WTC11 (cell line): ENCODE measurements around the gene GLB1L2. TPM values are rescaled to one million over a fixed set of nuclear protein-coding genes. Genes with fewer than 3 reads are reported as not detected.
A peak's percentile ranks its signal among the peaks of the same experiment; 100 is the strongest.

Source experiments
- ATAC-seq: fragments of 200-7000 bp; cut with Tn5 transposase; 2 replicates; pipeline ENCODE4 v1.10.0; 2021; ENCODE audit warnings: mild to moderate bottlenecking, moderate library complexity
- CTCF ChIA-PET: fragments of 300-600 bp; sonication (Branson Sonifier 250); formaldehyde crosslinking; loops from one replicate; lab custom pipeline; 2021; ENCODE audit warnings: antibody characterized with exemption; lab: Charles Lee
- POLR2A ChIA-PET: fragments of 350-600 bp; sonication (Branson Sonifier 250); formaldehyde crosslinking; loops from one replicate; lab custom pipeline; 2021; ENCODE audit warnings: antibody characterized with exemption; lab: Charles Lee
- DNase-seq: peaks from one replicate; pipeline ENCODE4 v3.0.0; 2021; ENCODE audit warnings: low spot score
- H3K27ac Mint-ChIP-seq: 2 replicates; pipeline ENCODE4 v1.8.0; 2021; ENCODE audit warnings: mixed read lengths
- H3K27me3 Mint-ChIP-seq: 2 replicates; pipeline ENCODE4 v1.8.0; 2021; ENCODE audit warnings: low read depth, mild to moderate bottlenecking, moderate library complexity, mixed read lengths
- H3K36me3 Mint-ChIP-seq: 2 replicates; pipeline ENCODE4 v1.8.0; 2021; ENCODE audit warnings: mixed read lengths
- H3K4me1 Mint-ChIP-seq: 2 replicates; pipeline ENCODE4 v1.8.0; 2022; ENCODE audit warnings: mixed read lengths
- H3K4me3 Mint-ChIP-seq: 2 replicates; pipeline ENCODE4 v1.8.0; 2021; ENCODE audit warnings: mild to moderate bottlenecking, moderate library complexity, mixed read lengths
- H3K9me3 Mint-ChIP-seq: 2 replicates; pipeline ENCODE4 v1.8.0; 2021; ENCODE audit warnings: mixed read lengths
- CREM ChIP-seq: sonication (generic); formaldehyde crosslinking; IDR thresholded peaks from 2 replicates; pipeline ENCODE4 v1.8.1; 2022; ENCODE audit warnings: mild to moderate bottlenecking, missing genetic modification reagents, moderate library complexity
- ESRRA ChIP-seq: sonication (generic); formaldehyde crosslinking; IDR thresholded peaks from 2 replicates; pipeline ENCODE4 v1.8.1; 2022; ENCODE audit warnings: mild to moderate bottlenecking, missing genetic modification reagents, borderline replicate concordance
- FOXP1 ChIP-seq: sonication (generic); formaldehyde crosslinking; IDR thresholded peaks from 2 replicates; pipeline ENCODE4 v1.8.0; 2022; ENCODE audit warnings: missing genetic modification reagents, mild to moderate bottlenecking, moderate library complexity, borderline replicate concordance
- GABPB1 ChIP-seq: sonication (generic); formaldehyde crosslinking; IDR thresholded peaks from 2 replicates; pipeline ENCODE4 v1.8.1; 2023; ENCODE audit warnings: mild to moderate bottlenecking, missing genetic modification reagents
- IRF2 ChIP-seq: sonication (generic); formaldehyde crosslinking; IDR thresholded peaks from 2 replicates; pipeline ENCODE4 v1.8.0; 2022; ENCODE audit warnings: low read depth, missing genetic modification reagents, borderline replicate concordance
- NFE2L1 ChIP-seq: sonication (generic); formaldehyde crosslinking; IDR thresholded peaks from 2 replicates; pipeline ENCODE4 v1.8.1; 2023; ENCODE audit warnings: missing genetic modification reagents
- NR2C2 ChIP-seq: sonication (generic); formaldehyde crosslinking; IDR thresholded peaks from 2 replicates; pipeline ENCODE4 v1.8.0; 2022; ENCODE audit warnings: mild to moderate bottlenecking, missing genetic modification reagents
- SP1 ChIP-seq: sonication (generic); formaldehyde crosslinking; conservative IDR thresholded peaks from 2 replicates; pipeline ENCODE4 v1.8.1; 2022; ENCODE audit warnings: missing genetic modification reagents
- TEAD1 ChIP-seq: sonication (generic); formaldehyde crosslinking; IDR thresholded peaks from 2 replicates; pipeline ENCODE4 v1.8.0; 2022; ENCODE audit warnings: mild to moderate bottlenecking, missing genetic modification reagents
- TEAD4 ChIP-seq: sonication (generic); formaldehyde crosslinking; IDR thresholded peaks from 2 replicates; pipeline ENCODE4 v1.8.0; 2022; ENCODE audit warnings: mild to moderate bottlenecking, missing genetic modification reagents
- ZNF121 ChIP-seq: sonication (generic); formaldehyde crosslinking; IDR thresholded peaks from 2 replicates; pipeline ENCODE4 v1.8.0; 2023; ENCODE audit warnings: missing genetic modification reagents
- ZNF138 ChIP-seq: sonication (generic); formaldehyde crosslinking; conservative IDR thresholded peaks from 2 replicates; pipeline ENCODE4 v1.8.1; 2022; ENCODE audit warnings: mild to moderate bottlenecking, moderate library complexity, missing genetic modification reagents
- ZNF423 ChIP-seq: fragments of 250-450 bp; sonication (Bioruptor Pico); IDR thresholded peaks from 2 replicates; pipeline ENCODE4 v2.1.2; 2022; ENCODE audit warnings: mild to moderate bottlenecking, moderate library complexity
- total RNA-seq: library from RNA; stranded (reverse); gene quantifications from 3 replicates; pipeline ENCODE4 v1.2.3, GENCODE V29; 2021
- TF ChIP-seq, protein P1 (sequence below): sonication (generic); formaldehyde crosslinking; IDR thresholded peaks from 2 replicates; pipeline ENCODE4 v1.8.0; 2023; ENCODE audit warnings: missing genetic modification reagents, mild to moderate bottlenecking, borderline replicate concordance
- TF ChIP-seq, protein P2 (sequence below): sonication (generic); formaldehyde crosslinking; IDR thresholded peaks from 2 replicates; pipeline ENCODE4 v1.8.1; 2023; ENCODE audit warnings: mild to moderate bottlenecking, missing genetic modification reagents, borderline replicate concordance
- TF ChIP-seq, protein P3 (sequence below): sonication (generic); formaldehyde crosslinking; IDR thresholded peaks from 2 replicates; pipeline ENCODE4 v1.8.0; 2022; ENCODE audit warnings: mild to moderate bottlenecking, missing genetic modification reagents
- TF ChIP-seq, protein P4 (sequence below): sonication (generic); formaldehyde crosslinking; IDR thresholded peaks from 2 replicates; pipeline ENCODE4 v1.8.0; 2022; ENCODE audit warnings: mild to moderate bottlenecking, missing genetic modification reagents
- TF ChIP-seq, protein P5 (sequence below): sonication (generic); formaldehyde crosslinking; IDR thresholded peaks from 2 replicates; pipeline ENCODE4 v1.8.0; 2022; ENCODE audit warnings: missing genetic modification reagents
- TF ChIP-seq, protein P6 (sequence below): fragments of 250-450 bp; sonication (Bioruptor Pico); IDR thresholded peaks from 2 replicates; pipeline ENCODE4 v1.8.0; 2021; ENCODE audit warnings: mild to moderate bottlenecking
- TF ChIP-seq, protein P7 (sequence below): sonication (generic); formaldehyde crosslinking; IDR thresholded peaks from 2 replicates; pipeline ENCODE4 v1.8.1; 2023; ENCODE audit warnings: mild to moderate bottlenecking, missing genetic modification reagents, moderate library complexity

The GLB1L2 gene
- total RNA-seq, 1 experiment from 2014 or later: 6.0 TPM

DNA sequence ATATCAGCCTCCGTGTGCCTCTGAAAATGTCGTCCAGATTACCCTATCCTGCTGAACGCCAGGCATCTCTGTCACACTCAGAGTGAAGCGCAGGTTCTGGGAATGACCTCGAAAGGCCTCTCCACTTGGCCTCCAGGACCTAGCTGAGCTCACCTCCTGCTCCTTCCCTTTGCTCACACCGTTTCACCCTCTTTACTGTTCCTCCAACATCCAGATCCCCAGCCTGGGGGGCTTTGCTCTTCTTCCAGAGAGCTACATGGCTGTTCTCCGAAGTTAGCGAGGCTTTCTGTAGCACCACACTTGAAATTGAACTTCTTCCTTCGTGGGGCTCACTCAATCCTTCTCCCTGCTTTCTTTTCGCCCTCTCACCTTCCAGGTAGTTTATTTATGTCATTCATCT lies 27.9 kb downstream of the GLB1L2 start:
- peak; percentile 5 for DNase-seq
- H3K36me3 Mint-ChIP-seq: no peaks in the 10 kb centered on the region
- H3K27ac Mint-ChIP-seq: no peak overlapping the region
- peaks cover 15% of the 10 kb centered on the region for H3K4me1 Mint-ChIP-seq
- CTCF ChIA-PET: interaction anchor here (0.6 to 1.5 kb wide), 4 partner anchors 10 to 227 kb away, joined by 4 to 6 read pairs (median 4); no protein-coding TSS in a partner anchor
- peaks cover 12% of the 10 kb centered on the region for H3K27me3 Mint-ChIP-seq
- TF ChIP-seq FOXP1 (no peak), CREM (CRISPR knock-in tag) (no peak), TEAD4 (no peak), ESRRA (CRISPR knock-in tag) (no peak), IRF2 (CRISPR knock-in tag) (no peak), SP1 (CRISPR knock-in tag) (no peak), NFE2L1 (CRISPR knock-in tag) (no peak), ZNF121 (CRISPR knock-in tag) (no peak), ZNF138 (CRISPR knock-in tag) (no peak), ZNF423 (CRISPR knock-in tag) (no peak), NR2C2 (CRISPR knock-in tag) (no peak), GABPB1 (CRISPR knock-in tag) (no peak), TEAD1 (CRISPR knock-in tag) (no peak)
- TF ChIP-seq, protein P1, sequence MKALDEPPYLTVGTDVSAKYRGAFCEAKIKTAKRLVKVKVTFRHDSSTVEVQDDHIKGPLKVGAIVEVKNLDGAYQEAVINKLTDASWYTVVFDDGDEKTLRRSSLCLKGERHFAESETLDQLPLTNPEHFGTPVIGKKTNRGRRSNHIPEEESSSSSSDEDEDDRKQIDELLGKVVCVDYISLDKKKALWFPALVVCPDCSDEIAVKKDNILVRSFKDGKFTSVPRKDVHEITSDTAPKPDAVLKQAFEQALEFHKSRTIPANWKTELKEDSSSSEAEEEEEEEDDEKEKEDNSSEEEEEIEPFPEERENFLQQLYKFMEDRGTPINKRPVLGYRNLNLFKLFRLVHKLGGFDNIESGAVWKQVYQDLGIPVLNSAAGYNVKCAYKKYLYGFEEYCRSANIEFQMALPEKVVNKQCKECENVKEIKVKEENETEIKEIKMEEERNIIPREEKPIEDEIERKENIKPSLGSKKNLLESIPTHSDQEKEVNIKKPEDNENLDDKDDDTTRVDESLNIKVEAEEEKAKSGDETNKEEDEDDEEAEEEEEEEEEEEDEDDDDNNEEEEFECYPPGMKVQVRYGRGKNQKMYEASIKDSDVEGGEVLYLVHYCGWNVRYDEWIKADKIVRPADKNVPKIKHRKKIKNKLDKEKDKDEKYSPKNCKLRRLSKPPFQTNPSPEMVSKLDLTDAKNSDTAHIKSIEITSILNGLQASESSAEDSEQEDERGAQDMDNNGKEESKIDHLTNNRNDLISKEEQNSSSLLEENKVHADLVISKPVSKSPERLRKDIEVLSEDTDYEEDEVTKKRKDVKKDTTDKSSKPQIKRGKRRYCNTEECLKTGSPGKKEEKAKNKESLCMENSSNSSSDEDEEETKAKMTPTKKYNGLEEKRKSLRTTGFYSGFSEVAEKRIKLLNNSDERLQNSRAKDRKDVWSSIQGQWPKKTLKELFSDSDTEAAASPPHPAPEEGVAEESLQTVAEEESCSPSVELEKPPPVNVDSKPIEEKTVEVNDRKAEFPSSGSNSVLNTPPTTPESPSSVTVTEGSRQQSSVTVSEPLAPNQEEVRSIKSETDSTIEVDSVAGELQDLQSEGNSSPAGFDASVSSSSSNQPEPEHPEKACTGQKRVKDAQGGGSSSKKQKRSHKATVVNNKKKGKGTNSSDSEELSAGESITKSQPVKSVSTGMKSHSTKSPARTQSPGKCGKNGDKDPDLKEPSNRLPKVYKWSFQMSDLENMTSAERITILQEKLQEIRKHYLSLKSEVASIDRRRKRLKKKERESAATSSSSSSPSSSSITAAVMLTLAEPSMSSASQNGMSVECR (CRISPR knock-in tag): no peak
- TF ChIP-seq, protein P2, sequence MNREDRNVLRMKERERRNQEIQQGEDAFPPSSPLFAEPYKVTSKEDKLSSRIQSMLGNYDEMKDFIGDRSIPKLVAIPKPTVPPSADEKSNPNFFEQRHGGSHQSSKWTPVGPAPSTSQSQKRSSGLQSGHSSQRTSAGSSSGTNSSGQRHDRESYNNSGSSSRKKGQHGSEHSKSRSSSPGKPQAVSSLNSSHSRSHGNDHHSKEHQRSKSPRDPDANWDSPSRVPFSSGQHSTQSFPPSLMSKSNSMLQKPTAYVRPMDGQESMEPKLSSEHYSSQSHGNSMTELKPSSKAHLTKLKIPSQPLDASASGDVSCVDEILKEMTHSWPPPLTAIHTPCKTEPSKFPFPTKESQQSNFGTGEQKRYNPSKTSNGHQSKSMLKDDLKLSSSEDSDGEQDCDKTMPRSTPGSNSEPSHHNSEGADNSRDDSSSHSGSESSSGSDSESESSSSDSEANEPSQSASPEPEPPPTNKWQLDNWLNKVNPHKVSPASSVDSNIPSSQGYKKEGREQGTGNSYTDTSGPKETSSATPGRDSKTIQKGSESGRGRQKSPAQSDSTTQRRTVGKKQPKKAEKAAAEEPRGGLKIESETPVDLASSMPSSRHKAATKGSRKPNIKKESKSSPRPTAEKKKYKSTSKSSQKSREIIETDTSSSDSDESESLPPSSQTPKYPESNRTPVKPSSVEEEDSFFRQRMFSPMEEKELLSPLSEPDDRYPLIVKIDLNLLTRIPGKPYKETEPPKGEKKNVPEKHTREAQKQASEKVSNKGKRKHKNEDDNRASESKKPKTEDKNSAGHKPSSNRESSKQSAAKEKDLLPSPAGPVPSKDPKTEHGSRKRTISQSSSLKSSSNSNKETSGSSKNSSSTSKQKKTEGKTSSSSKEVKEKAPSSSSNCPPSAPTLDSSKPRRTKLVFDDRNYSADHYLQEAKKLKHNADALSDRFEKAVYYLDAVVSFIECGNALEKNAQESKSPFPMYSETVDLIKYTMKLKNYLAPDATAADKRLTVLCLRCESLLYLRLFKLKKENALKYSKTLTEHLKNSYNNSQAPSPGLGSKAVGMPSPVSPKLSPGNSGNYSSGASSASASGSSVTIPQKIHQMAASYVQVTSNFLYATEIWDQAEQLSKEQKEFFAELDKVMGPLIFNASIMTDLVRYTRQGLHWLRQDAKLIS: no peak
- TF ChIP-seq, protein P3, sequence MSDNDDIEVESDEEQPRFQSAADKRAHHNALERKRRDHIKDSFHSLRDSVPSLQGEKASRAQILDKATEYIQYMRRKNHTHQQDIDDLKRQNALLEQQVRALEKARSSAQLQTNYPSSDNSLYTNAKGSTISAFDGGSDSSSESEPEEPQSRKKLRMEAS (CRISPR knock-in tag): no peak
- TF ChIP-seq, protein P4, sequence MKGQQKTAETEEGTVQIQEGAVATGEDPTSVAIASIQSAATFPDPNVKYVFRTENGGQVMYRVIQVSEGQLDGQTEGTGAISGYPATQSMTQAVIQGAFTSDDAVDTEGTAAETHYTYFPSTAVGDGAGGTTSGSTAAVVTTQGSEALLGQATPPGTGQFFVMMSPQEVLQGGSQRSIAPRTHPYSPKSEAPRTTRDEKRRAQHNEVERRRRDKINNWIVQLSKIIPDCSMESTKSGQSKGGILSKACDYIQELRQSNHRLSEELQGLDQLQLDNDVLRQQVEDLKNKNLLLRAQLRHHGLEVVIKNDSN (CRISPR knock-in tag): no peak
- TF ChIP-seq, protein P5, sequence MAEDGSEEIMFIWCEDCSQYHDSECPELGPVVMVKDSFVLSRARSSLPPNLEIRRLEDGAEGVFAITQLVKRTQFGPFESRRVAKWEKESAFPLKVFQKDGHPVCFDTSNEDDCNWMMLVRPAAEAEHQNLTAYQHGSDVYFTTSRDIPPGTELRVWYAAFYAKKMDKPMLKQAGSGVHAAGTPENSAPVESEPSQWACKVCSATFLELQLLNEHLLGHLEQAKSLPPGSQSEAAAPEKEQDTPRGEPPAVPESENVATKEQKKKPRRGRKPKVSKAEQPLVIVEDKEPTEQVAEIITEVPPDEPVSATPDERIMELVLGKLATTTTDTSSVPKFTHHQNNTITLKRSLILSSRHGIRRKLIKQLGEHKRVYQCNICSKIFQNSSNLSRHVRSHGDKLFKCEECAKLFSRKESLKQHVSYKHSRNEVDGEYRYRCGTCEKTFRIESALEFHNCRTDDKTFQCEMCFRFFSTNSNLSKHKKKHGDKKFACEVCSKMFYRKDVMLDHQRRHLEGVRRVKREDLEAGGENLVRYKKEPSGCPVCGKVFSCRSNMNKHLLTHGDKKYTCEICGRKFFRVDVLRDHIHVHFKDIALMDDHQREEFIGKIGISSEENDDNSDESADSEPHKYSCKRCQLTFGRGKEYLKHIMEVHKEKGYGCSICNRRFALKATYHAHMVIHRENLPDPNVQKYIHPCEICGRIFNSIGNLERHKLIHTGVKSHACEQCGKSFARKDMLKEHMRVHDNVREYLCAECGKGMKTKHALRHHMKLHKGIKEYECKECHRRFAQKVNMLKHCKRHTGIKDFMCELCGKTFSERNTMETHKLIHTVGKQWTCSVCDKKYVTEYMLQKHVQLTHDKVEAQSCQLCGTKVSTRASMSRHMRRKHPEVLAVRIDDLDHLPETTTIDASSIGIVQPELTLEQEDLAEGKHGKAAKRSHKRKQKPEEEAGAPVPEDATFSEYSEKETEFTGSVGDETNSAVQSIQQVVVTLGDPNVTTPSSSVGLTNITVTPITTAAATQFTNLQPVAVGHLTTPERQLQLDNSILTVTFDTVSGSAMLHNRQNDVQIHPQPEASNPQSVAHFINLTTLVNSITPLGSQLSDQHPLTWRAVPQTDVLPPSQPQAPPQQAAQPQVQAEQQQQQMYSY (CRISPR knock-in tag): no peak
- TF ChIP-seq, protein P6, sequence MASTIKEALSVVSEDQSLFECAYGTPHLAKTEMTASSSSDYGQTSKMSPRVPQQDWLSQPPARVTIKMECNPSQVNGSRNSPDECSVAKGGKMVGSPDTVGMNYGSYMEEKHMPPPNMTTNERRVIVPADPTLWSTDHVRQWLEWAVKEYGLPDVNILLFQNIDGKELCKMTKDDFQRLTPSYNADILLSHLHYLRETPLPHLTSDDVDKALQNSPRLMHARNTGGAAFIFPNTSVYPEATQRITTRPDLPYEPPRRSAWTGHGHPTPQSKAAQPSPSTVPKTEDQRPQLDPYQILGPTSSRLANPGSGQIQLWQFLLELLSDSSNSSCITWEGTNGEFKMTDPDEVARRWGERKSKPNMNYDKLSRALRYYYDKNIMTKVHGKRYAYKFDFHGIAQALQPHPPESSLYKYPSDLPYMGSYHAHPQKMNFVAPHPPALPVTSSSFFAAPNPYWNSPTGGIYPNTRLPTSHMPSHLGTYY (CRISPR knock-in tag): no peak
- TF ChIP-seq, protein P7, sequence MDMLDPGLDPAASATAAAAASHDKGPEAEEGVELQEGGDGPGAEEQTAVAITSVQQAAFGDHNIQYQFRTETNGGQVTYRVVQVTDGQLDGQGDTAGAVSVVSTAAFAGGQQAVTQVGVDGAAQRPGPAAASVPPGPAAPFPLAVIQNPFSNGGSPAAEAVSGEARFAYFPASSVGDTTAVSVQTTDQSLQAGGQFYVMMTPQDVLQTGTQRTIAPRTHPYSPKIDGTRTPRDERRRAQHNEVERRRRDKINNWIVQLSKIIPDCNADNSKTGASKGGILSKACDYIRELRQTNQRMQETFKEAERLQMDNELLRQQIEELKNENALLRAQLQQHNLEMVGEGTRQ (CRISPR knock-in tag): no peak
- ATAC-seq: no peak
- POLR2A ChIA-PET: no interaction called here
- no peak overlapping the region for H3K4me3 Mint-ChIP-seq
- no peaks in the 10 kb centered on the region for H3K9me3 Mint-ChIP-seq
